HepG2 (cell line): ENCODE data around the gene FETUB. TPM values are rescaled to one million over a fixed set of nuclear protein-coding genes. Genes with fewer than 3 reads are reported as not detected.

Source experiments
- AKAP8 ChIP-seq: sonication (generic); formaldehyde crosslinking; IDR thresholded peaks from 2 replicates; pipeline ENCODE4 v1.5.1; 2020; ENCODE audit warnings: mild to moderate bottlenecking, missing genetic modification reagents
- HCFC1 ChIP-seq: fragments of 150-350 bp; IDR thresholded peaks from 2 replicates; pipeline ENCODE4 v1.6.1; 2014; ENCODE audit warnings: low read depth, low read length
- HNRNPH1 ChIP-seq: fragments of 200-400 bp; formaldehyde crosslinking; optimal IDR thresholded peaks from 2 replicates; pipeline ENCODE3; 2017; ENCODE audit warnings: mild to moderate bottlenecking, low read depth, low read length
- JDP2 ChIP-seq: sonication (generic); formaldehyde crosslinking; IDR thresholded peaks from 2 replicates; pipeline ENCODE4 v1.8.1; 2022; ENCODE audit warnings: missing genetic modification reagents, borderline replicate concordance
- KAT7 ChIP-seq: IDR thresholded peaks from 2 replicates; pipeline ENCODE4 v1.6.1; 2018; ENCODE audit warnings: borderline replicate concordance, missing compliant biosample characterization
- NFYB ChIP-seq: sonication (generic); formaldehyde crosslinking; IDR thresholded peaks from 2 replicates; pipeline ENCODE4 v1.4.0; 2020; ENCODE audit warnings: missing genetic modification reagents
- SRSF9 ChIP-seq: fragments of 200-400 bp; formaldehyde crosslinking; IDR thresholded peaks from 2 replicates; pipeline ENCODE4 v1.6.1; 2018; ENCODE audit warnings: borderline replicate concordance, mild to moderate bottlenecking, low read depth, low read length; ENCODE audit not compliant: insufficient read depth, poor library complexity, severe bottlenecking
- TEAD3 ChIP-seq: optimal IDR thresholded peaks from 2 replicates; pipeline ENCODE3; 2016; ENCODE audit warnings: borderline replicate concordance
- U2AF1 ChIP-seq: fragments of 200-400 bp; formaldehyde crosslinking; optimal IDR thresholded peaks from 2 replicates; pipeline ENCODE3; 2017; ENCODE audit warnings: mild to moderate bottlenecking, low read depth, low read length
- ZFP36L1 ChIP-seq: sonication (generic); formaldehyde crosslinking; IDR thresholded peaks from 2 replicates; pipeline ENCODE4 v1.8.0; 2022; ENCODE audit warnings: mild to moderate bottlenecking, missing genetic modification reagents, moderate library complexity
- ZNF124 ChIP-seq: sonication (generic); formaldehyde crosslinking; IDR thresholded peaks from 2 replicates; pipeline ENCODE4 v1.4.0; 2020; ENCODE audit warnings: missing genetic modification reagents
- ZNF205 ChIP-seq: IDR thresholded peaks from 2 replicates; pipeline ENCODE4 v1.6.1; 2018; ENCODE audit warnings: missing biosample characterization, missing genetic modification reagents
- ZNF260 ChIP-seq: sonication (generic); formaldehyde crosslinking; IDR thresholded peaks from 2 replicates; pipeline ENCODE4 v1.4.0; 2020; ENCODE audit warnings: missing genetic modification reagents, low read depth, mild to moderate bottlenecking, borderline replicate concordance
- ZNF383 ChIP-seq: sonication (generic); formaldehyde crosslinking; IDR thresholded peaks from 2 replicates; pipeline ENCODE4 v1.4.0; 2020; ENCODE audit warnings: missing genetic modification reagents, mild to moderate bottlenecking, borderline replicate concordance
- ZNF549 ChIP-seq: sonication (generic); formaldehyde crosslinking; IDR thresholded peaks from 2 replicates; pipeline ENCODE4 v1.5.0; 2020; ENCODE audit warnings: missing genetic modification reagents
- ZNF616 ChIP-seq: sonication (generic); formaldehyde crosslinking; IDR thresholded peaks from 2 replicates; pipeline ENCODE4 v1.5.0; 2020; ENCODE audit warnings: low read depth, mild to moderate bottlenecking, missing genetic modification reagents
- ZNF660 ChIP-seq: sonication (generic); formaldehyde crosslinking; IDR thresholded peaks from 2 replicates; pipeline ENCODE4 v1.5.1; 2020; ENCODE audit warnings: mild to moderate bottlenecking, low read depth, missing genetic modification reagents, borderline replicate concordance
- ZNF83 ChIP-seq: sonication (generic); formaldehyde crosslinking; IDR thresholded peaks from 2 replicates; pipeline ENCODE4 v1.4.0; 2020; ENCODE audit warnings: missing genetic modification reagents, mild to moderate bottlenecking, borderline replicate concordance
- ZNF850 ChIP-seq: sonication (generic); formaldehyde crosslinking; conservative IDR thresholded peaks from 2 replicates; pipeline ENCODE4 v1.9.0; 2021; ENCODE audit warnings: mild to moderate bottlenecking, missing genetic modification reagents
- ZSCAN30 ChIP-seq: sonication (generic); formaldehyde crosslinking; IDR thresholded peaks from 2 replicates; pipeline ENCODE4 v1.5.0; 2020; ENCODE audit warnings: mild to moderate bottlenecking, missing genetic modification reagents
- polyA plus RNA-seq, 8 experiments: library from polyadenylated mRNA; depleted of rRNA in 3 of 8; stranded (reverse) in 7 of 8; unstranded in 1 of 8; fragments of >200 nt; fragmentation: Illumina TruSeq in 4 of 8; extraction: Trizol in 4 of 8; gene quantifications; 2 replicates each; pipeline versions ENCODE4 v1.2.1 to v1.2.3, GENCODE V29; 2011 to 2016; ENCODE audit warnings: low read depth in 4 of 8, missing spikeins in 1 of 8, mixed read lengths in 1 of 8; ENCODE audit not compliant: insufficient read depth in 1 of 8
- total RNA-seq, 5 experiments: library from RNA; depleted of rRNA; stranded (reverse); fragments of >200 nt; fragmentation: Illumina TruSeq; extraction: Trizol; gene quantifications; 2 replicates each; pipeline ENCODE4 v1.2.3, GENCODE V29; 2016; ENCODE audit warnings: low read depth in 1 of 5
- TF ChIP-seq, protein P1 (sequence below): sonication (generic); formaldehyde crosslinking; IDR thresholded peaks from 2 replicates; pipeline ENCODE4 v1.4.0; 2020; ENCODE audit warnings: missing genetic modification reagents
- TF ChIP-seq, protein P2 (sequence below): sonication (generic); formaldehyde crosslinking; IDR thresholded peaks from 2 replicates; pipeline ENCODE4 v1.5.0; 2020; ENCODE audit warnings: missing genetic modification reagents
- TF ChIP-seq, protein P3 (sequence below): sonication (generic); formaldehyde crosslinking; IDR thresholded peaks from 2 replicates; pipeline ENCODE4 v1.4.0; 2020; ENCODE audit warnings: missing genetic modification reagents

FETUB gene
- total and polyA plus RNA-seq, 2 of the 13 experiments (the other 11 are each of a cell fraction or from before 2014, with no cell fraction given), result 2.1 to 4.4 TPM

DNA sequence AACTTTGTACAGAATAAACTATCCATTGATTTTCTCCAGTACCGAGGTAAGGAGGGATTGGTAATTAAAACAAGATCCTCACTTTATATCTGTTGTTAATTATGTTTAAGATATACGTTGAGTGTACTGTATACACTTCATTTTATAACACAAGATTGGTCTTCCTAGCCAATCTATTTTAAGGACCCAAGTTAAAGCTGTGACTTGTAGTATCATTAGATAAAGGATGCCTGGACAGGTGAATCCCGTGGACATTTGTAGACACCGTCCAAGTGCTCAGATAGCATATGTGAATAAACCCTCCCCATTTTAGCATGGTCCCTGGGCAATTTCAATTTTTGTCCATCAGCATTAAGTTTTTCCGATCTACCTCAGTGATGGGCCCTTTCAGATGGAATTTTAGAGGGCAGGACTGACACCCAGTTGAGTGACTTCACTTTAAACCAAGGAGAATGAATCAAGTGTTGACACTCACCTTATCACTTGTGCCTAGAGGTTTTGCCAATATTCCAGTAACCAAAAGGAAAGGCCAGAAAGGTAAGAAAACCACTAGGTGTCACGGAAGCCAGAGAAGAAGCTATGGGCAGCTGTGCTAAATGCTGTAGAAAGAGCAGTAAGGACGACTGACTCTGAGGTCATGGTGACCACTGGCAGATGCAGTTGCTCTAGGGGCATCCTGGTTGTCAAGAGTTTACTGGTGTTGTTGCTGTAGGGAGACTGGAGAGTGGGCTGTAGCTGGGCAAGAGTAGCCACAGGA, 18.1 kb upstream of the FETUB start (continued):
- no peak for TF ChIP-seq U2AF1
- no peak for TF ChIP-seq ZNF660 (CRISPR knock-in tag)
- TF ChIP-seq, protein P1, sequence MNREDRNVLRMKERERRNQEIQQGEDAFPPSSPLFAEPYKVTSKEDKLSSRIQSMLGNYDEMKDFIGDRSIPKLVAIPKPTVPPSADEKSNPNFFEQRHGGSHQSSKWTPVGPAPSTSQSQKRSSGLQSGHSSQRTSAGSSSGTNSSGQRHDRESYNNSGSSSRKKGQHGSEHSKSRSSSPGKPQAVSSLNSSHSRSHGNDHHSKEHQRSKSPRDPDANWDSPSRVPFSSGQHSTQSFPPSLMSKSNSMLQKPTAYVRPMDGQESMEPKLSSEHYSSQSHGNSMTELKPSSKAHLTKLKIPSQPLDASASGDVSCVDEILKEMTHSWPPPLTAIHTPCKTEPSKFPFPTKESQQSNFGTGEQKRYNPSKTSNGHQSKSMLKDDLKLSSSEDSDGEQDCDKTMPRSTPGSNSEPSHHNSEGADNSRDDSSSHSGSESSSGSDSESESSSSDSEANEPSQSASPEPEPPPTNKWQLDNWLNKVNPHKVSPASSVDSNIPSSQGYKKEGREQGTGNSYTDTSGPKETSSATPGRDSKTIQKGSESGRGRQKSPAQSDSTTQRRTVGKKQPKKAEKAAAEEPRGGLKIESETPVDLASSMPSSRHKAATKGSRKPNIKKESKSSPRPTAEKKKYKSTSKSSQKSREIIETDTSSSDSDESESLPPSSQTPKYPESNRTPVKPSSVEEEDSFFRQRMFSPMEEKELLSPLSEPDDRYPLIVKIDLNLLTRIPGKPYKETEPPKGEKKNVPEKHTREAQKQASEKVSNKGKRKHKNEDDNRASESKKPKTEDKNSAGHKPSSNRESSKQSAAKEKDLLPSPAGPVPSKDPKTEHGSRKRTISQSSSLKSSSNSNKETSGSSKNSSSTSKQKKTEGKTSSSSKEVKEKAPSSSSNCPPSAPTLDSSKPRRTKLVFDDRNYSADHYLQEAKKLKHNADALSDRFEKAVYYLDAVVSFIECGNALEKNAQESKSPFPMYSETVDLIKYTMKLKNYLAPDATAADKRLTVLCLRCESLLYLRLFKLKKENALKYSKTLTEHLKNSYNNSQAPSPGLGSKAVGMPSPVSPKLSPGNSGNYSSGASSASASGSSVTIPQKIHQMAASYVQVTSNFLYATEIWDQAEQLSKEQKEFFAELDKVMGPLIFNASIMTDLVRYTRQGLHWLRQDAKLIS (CRISPR knock-in tag), result peak; percentile 96
- TF ChIP-seq, protein P2, sequence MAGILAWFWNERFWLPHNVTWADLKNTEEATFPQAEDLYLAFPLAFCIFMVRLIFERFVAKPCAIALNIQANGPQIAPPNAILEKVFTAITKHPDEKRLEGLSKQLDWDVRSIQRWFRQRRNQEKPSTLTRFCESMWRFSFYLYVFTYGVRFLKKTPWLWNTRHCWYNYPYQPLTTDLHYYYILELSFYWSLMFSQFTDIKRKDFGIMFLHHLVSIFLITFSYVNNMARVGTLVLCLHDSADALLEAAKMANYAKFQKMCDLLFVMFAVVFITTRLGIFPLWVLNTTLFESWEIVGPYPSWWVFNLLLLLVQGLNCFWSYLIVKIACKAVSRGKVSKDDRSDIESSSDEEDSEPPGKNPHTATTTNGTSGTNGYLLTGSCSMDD (CRISPR knock-in tag), result no peak
- TF ChIP-seq ZNF850 (CRISPR knock-in tag), result no peak
- TF ChIP-seq ZFP36L1 (CRISPR knock-in tag), result no peak
- TF ChIP-seq ZNF205 (CRISPR knock-in tag), result no peak
- TF ChIP-seq JDP2 (CRISPR knock-in tag), result no peak; the same call in 1 of the 2 replicates
- TF ChIP-seq ZNF83, result no peak
- TF ChIP-seq ZSCAN30 (CRISPR knock-in tag), result no peak
- no peak; the same call in 1 of the 2 replicates for TF ChIP-seq ZNF124
- no peak for TF ChIP-seq KAT7 (CRISPR knock-in tag)
- no peak for TF ChIP-seq ZNF260
- TF ChIP-seq ZNF549, result no peak
- no peak for TF ChIP-seq HNRNPH1
- TF ChIP-seq TEAD3 (CRISPR knock-in tag), result peak; percentile 34
- TF ChIP-seq ZNF383, result no peak
- no peak for TF ChIP-seq SRSF9
- TF ChIP-seq AKAP8, result peak; percentile 92
- 0 out of 2 replicates have a peak, but pooled peaks have one; percentile 42 for TF ChIP-seq ZNF616
- no peak for TF ChIP-seq NFYB (CRISPR knock-in tag)
- TF ChIP-seq, protein P3, sequence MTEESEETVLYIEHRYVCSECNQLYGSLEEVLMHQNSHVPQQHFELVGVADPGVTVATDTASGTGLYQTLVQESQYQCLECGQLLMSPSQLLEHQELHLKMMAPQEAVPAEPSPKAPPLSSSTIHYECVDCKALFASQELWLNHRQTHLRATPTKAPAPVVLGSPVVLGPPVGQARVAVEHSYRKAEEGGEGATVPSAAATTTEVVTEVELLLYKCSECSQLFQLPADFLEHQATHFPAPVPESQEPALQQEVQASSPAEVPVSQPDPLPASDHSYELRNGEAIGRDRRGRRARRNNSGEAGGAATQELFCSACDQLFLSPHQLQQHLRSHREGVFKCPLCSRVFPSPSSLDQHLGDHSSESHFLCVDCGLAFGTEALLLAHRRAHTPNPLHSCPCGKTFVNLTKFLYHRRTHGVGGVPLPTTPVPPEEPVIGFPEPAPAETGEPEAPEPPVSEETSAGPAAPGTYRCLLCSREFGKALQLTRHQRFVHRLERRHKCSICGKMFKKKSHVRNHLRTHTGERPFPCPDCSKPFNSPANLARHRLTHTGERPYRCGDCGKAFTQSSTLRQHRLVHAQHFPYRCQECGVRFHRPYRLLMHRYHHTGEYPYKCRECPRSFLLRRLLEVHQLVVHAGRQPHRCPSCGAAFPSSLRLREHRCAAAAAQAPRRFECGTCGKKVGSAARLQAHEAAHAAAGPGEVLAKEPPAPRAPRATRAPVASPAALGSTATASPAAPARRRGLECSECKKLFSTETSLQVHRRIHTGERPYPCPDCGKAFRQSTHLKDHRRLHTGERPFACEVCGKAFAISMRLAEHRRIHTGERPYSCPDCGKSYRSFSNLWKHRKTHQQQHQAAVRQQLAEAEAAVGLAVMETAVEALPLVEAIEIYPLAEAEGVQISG (CRISPR knock-in tag), result peak; percentile 39; the same call in 1 of the 2 replicates
- TF ChIP-seq HCFC1, result no peak
